Activated T-cell treated with anti-CD3 and anti-CD28 coated beads, Interleukin-2, amount 50 U/mL, for 1 hour (primary cell): ENCODE results near the gene WDR59.
"Not testable (repeated sequence)": the region's sequence is repeated elsewhere in the genome, so short reads cannot be mapped to it uniquely, and the experiment has no call there.

Experiments
- DNase-seq: peaks from one replicate; pipeline ENCODE4 v3.0.0-alpha.2; 2020

Gene WDR59

GRCh38 chr16:74984529-74985296 is at the start of gene WDR59:
Gene WDR59 (minus strand): TSS chr16:74985123. CDS start chr16:74985017, 106 bp downstream.
- peak; percentile 95 for DNase-seq

GRCh38 chr16:75032655-75033054 is 47.7 kb upstream of the WDR59 start:
- DNase-seq: no peak

- no peak for DNase-seq
Measured at GRCh38 chr16:75029854-75030253, 44.9 kb upstream of the WDR59 start.

- DNase-seq: no peak
Measured at GRCh38 chr16:75028544-75029135, 43.7 kb upstream of the WDR59 start.

GRCh38 chr16:75027520-75028300 is 42.8 kb upstream of the WDR59 start:
- DNase-seq: no peak

GRCh38 chr16:75026892-75027391 is 42.0 kb upstream of the WDR59 start:
- no peak for DNase-seq

- DNase-seq: not testable (repeated sequence)
Measured at GRCh38 chr16:75026239-75026891, 41.4 kb upstream of the WDR59 start.

- DNase-seq: no peak
Measured at GRCh38 chr16:75025761-75026160, 40.8 kb upstream of the WDR59 start.

GRCh38 chr16:75024594-75024993 is 39.7 kb upstream of the WDR59 start:
- no peak for DNase-seq

GRCh38 chr16:75024182-75024581 is 39.3 kb upstream of the WDR59 start:
- DNase-seq: no peak

- DNase-seq: no peak
Measured at GRCh38 chr16:75023009-75023408, 38.1 kb upstream of the WDR59 start.

GRCh38 chr16:75022567-75022966 is 37.6 kb upstream of the WDR59 start:
- no peak for DNase-seq

- DNase-seq: no peak
Measured at GRCh38 chr16:75021410-75021809, 36.5 kb upstream of the WDR59 start.

- no peak for DNase-seq
Measured at GRCh38 chr16:75019586-75019985, 34.7 kb upstream of the WDR59 start.

- no peak for DNase-seq
Measured at GRCh38 chr16:75019007-75019406, 34.1 kb upstream of the WDR59 start.

- no peak for DNase-seq
Measured at GRCh38 chr16:75017670-75018525, 33.0 kb upstream of the WDR59 start.

GRCh38 chr16:75016451-75017081 is 31.6 kb upstream of the WDR59 start:
- not testable (repeated sequence) for DNase-seq

GRCh38 chr16:75014318-75014717 is 29.4 kb upstream of the WDR59 start:
- no peak for DNase-seq

GRCh38 chr16:75013123-75013522 is 28.2 kb upstream of the WDR59 start:
- DNase-seq: not testable (repeated sequence)

- no peak for DNase-seq
Measured at GRCh38 chr16:75012380-75013081, 27.6 kb upstream of the WDR59 start.
